ENCODE measurements around the gene HIPK4. TPM values are rescaled to one million over a fixed set of nuclear protein-coding genes. Genes with fewer than 3 reads are reported as not detected.

HIPK4 gene
- total and polyA plus RNA-seq, 2 donors from 2014 or later = 0.09 TPM; not detected in 1

DNA sequence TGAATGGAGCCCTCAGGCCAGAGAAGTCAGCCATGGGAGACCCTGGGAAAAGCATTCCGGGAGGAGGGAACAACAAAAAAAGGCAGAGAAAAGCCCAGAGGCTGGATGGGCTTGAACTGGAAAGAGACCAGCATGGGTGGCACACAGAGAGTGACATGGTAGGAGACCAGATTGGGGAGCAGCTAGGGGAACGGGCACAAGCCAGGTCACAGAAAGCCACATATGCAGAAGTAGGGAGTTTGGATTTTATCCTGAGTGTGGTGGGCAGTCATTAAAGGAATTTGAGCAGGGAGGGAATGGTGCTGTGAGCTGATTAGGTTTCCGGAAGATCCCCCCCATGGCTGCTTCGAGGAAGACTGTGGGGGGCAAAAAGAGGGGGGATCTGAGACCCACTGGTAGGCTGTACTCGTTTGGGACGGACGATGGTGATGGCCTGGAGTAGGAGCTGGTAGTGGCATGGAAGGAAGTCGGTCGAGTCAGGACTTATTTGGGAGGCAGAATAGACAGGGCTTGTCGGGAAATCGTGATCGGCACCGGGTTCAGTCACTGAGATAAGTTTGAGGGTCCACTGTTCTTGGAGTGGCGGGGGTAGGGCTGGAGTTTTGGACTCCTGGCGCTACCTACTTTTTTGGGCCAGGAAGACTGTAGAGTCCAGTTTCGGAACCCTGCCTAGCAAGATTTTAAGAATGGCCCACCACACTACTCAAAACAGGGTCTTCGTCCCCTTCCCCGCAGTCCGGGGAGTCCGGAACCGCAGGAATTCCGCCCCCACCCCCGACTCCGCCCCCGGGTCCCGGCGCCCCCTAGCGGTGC lies 34.9 kb upstream of the HIPK4 start:
- Histone ChIP-seq H3K27me3 (ENCODE audit: control insufficient read depth, insufficient read depth, low read length) (no peaks in the 10 kb centered on the region), H3K9me3 (ENCODE audit: control insufficient read depth in 2 of 3, insufficient read depth in 1 of 3, low read length in 3 of 3) (no peaks in the 10 kb centered on the region), H3K27ac (ENCODE audit: low read depth in 2 of 2, low read length in 2 of 2) (peak overlapping the region; percentile 96 to 98), H3K36me3 (ENCODE audit: control insufficient read depth in 2 of 3, insufficient read depth in 3 of 3, low read length in 3 of 3) (peaks cover 0 to 18% (median 4%) of the 10 kb centered on the region in 3 donors), H3K4me1 (ENCODE audit: control insufficient read depth in 2 of 3, insufficient read depth in 2 of 3, low read depth in 1 of 3, low read length in 3 of 3) (peaks cover 0 to 7% (median 3%) of the 10 kb centered on the region in 3 donors), H3K9ac (ENCODE audit: low read length in 3 of 3) (peak overlapping the region; percentile 36 to 99 (median 52)), H3K4me3 (ENCODE audit: low read length in 3 of 3) (peak overlapping the region; percentile 61 to 99 (median 79))
- FAIRE-seq = no peak
- TF ChIP-seq, protein P1, sequence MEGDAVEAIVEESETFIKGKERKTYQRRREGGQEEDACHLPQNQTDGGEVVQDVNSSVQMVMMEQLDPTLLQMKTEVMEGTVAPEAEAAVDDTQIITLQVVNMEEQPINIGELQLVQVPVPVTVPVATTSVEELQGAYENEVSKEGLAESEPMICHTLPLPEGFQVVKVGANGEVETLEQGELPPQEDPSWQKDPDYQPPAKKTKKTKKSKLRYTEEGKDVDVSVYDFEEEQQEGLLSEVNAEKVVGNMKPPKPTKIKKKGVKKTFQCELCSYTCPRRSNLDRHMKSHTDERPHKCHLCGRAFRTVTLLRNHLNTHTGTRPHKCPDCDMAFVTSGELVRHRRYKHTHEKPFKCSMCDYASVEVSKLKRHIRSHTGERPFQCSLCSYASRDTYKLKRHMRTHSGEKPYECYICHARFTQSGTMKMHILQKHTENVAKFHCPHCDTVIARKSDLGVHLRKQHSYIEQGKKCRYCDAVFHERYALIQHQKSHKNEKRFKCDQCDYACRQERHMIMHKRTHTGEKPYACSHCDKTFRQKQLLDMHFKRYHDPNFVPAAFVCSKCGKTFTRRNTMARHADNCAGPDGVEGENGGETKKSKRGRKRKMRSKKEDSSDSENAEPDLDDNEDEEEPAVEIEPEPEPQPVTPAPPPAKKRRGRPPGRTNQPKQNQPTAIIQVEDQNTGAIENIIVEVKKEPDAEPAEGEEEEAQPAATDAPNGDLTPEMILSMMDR (IDR thresholded peaks at IDR 0.05; ENCODE audit: borderline replicate concordance, extremely low read depth, insufficient read depth) = no peak
- peak in 2 of 5 donors; percentile 46 to 56 for DNase-seq
- intact Hi-C loops (cut with DNase I) = no loop called here

DNA sequence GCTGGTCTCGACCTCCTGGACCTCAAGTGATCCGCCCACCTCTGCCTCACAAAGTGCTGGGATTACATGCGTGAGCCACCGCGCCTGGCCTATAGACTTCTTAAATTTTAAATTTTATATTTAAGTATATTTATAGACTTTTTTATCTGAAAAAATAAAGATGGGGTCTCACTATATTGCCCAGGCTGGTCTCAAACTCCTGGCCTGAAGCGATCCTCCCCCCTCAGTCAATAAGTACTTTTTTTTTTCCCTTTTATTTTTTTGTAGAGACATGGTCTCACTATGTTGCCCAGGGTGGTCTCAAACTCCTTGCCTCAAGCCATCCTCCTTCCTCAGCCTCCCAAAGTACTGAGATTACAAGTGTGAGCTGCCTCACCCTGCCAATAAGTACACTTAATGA lies 34.0 kb upstream of the HIPK4 start:
- Histone ChIP-seq H3K27ac (ENCODE audit: low read depth in 2 of 2, low read length in 2 of 2) (no peak overlapping the region), H3K4me3 (ENCODE audit: low read length in 3 of 3) (peak overlapping the region in 1 of 3 donors; percentile 53), H3K9me3 (ENCODE audit: control insufficient read depth in 2 of 3, insufficient read depth in 1 of 3, low read length in 3 of 3) (no peaks in the 10 kb centered on the region), H3K27me3 (ENCODE audit: control insufficient read depth, insufficient read depth, low read length) (no peaks in the 10 kb centered on the region), H3K4me1 (ENCODE audit: control insufficient read depth in 2 of 3, insufficient read depth in 2 of 3, low read depth in 1 of 3, low read length in 3 of 3) (peaks cover 0 to 7% (median 3%) of the 10 kb centered on the region in 3 donors), H3K36me3 (ENCODE audit: control insufficient read depth in 2 of 3, insufficient read depth in 3 of 3, low read length in 3 of 3) (peaks cover 0 to 18% (median 4%) of the 10 kb centered on the region in 3 donors), H3K9ac (ENCODE audit: low read length in 3 of 3) (no peak overlapping the region)
- intact Hi-C loops (cut with DNase I) = no loop called here
- TF ChIP-seq, protein P1 (IDR thresholded peaks at IDR 0.05; ENCODE audit: borderline replicate concordance, extremely low read depth, insufficient read depth) = no peak
- DNase-seq (no peak), FAIRE-seq (no peak)

DNA sequence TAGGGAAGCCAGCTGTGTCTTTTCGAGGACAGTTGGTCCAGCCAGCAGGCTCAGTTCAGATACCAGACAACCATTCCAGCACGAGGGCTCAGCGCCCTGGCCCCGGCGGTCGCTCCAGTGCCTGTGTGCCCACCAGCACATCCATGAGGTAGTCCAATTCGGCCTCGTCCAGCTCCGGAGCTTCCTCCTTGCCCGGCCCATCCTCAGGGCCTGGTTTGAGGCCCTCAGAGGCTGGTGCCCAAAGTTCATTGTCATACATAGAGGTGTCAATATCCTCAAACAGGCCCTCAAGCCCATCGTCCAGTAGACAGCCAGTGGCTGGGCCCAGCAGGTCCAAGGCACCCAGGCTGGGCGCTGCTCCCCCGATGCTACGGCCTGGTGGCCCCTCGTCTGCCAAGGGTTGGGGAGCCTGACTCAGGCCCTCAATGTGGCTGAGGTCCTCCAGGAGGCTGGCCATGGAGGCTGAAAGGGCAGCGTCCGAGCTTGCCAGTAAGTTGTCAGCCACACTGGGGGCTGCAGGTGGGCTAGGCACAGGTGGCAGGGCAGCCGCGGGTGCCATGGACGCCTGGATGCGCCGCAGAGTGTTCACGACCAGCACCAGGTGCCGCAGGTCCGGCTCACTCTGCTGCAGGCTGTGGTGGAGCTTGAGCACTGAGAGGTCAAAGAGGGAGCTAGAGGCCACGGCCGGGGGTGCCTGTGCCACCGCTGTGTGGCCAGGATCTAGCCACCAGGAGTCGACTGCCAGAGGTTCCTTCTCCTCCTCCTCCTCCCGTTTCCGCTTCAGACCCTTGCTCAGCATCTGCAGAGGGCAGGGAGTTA lies 33.0 kb upstream of the HIPK4 start:
- Histone ChIP-seq H3K36me3 (ENCODE audit: control insufficient read depth in 2 of 3, insufficient read depth in 3 of 3, low read length in 3 of 3) (peaks cover 0 to 18% (median 4%) of the 10 kb centered on the region in 3 donors), H3K4me3 (ENCODE audit: low read length in 3 of 3) (no peak overlapping the region), H3K27me3 (ENCODE audit: control insufficient read depth, insufficient read depth, low read length) (no peaks in the 10 kb centered on the region), H3K4me1 (ENCODE audit: control insufficient read depth in 2 of 3, insufficient read depth in 2 of 3, low read depth in 1 of 3, low read length in 3 of 3) (peaks cover 0 to 7% (median 3%) of the 10 kb centered on the region in 3 donors), H3K9ac (ENCODE audit: low read length in 3 of 3) (peak overlapping the region in 1 of 3 donors; percentile 90), H3K9me3 (ENCODE audit: control insufficient read depth in 2 of 3, insufficient read depth in 1 of 3, low read length in 3 of 3) (no peaks in the 10 kb centered on the region), H3K27ac (ENCODE audit: low read depth in 2 of 2, low read length in 2 of 2) (peak overlapping the region in 1 of 2 donors; percentile 5)
- intact Hi-C loops (cut with DNase I) = no loop called here
- TF ChIP-seq, protein P1 (IDR thresholded peaks at IDR 0.05; ENCODE audit: borderline replicate concordance, extremely low read depth, insufficient read depth) = no peak
- FAIRE-seq (no peak), DNase-seq (no peak)

Data from kidney (tissue), 14 donors.